ENCODE data around the gene TAGAP.

DNA sequence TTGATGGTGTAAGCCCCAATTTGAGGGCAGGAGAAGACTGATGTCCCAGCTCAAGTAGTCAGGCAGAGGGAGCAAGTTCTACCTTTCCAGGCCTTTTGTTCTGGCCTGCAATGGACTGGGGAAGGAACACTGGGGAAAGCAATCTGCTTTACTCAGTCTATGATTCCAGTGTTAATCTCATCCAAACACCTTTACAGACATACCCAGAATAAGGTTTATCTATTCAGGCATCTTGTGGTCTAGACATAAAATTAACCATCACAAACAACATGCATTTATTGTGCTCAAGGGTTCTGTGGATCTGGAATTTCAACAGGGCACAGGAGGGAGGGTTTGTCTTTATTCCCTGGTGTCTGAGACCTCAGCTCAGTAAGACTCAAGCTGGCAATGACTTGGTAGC is 30.4 kb downstream of the TAGAP start:
- TF ChIP-seq, protein P1, sequence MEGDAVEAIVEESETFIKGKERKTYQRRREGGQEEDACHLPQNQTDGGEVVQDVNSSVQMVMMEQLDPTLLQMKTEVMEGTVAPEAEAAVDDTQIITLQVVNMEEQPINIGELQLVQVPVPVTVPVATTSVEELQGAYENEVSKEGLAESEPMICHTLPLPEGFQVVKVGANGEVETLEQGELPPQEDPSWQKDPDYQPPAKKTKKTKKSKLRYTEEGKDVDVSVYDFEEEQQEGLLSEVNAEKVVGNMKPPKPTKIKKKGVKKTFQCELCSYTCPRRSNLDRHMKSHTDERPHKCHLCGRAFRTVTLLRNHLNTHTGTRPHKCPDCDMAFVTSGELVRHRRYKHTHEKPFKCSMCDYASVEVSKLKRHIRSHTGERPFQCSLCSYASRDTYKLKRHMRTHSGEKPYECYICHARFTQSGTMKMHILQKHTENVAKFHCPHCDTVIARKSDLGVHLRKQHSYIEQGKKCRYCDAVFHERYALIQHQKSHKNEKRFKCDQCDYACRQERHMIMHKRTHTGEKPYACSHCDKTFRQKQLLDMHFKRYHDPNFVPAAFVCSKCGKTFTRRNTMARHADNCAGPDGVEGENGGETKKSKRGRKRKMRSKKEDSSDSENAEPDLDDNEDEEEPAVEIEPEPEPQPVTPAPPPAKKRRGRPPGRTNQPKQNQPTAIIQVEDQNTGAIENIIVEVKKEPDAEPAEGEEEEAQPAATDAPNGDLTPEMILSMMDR (IDR thresholded peaks at IDR 0.05 in 2 of 3, conservative IDR thresholded peaks at IDR 0.05 in 1 of 3; ENCODE audit: insufficient read depth in 2 of 3, low read depth in 1 of 3, low read length in 3 of 3) = no peak
- TF ChIP-seq, protein P2, sequence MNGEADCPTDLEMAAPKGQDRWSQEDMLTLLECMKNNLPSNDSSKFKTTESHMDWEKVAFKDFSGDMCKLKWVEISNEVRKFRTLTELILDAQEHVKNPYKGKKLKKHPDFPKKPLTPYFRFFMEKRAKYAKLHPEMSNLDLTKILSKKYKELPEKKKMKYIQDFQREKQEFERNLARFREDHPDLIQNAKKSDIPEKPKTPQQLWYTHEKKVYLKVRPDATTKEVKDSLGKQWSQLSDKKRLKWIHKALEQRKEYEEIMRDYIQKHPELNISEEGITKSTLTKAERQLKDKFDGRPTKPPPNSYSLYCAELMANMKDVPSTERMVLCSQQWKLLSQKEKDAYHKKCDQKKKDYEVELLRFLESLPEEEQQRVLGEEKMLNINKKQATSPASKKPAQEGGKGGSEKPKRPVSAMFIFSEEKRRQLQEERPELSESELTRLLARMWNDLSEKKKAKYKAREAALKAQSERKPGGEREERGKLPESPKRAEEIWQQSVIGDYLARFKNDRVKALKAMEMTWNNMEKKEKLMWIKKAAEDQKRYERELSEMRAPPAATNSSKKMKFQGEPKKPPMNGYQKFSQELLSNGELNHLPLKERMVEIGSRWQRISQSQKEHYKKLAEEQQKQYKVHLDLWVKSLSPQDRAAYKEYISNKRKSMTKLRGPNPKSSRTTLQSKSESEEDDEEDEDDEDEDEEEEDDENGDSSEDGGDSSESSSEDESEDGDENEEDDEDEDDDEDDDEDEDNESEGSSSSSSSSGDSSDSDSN (IDR thresholded peaks at IDR 0.05; ENCODE audit: borderline replicate concordance in 1 of 2, low read depth in 2 of 2, low read length in 2 of 2) = no peak
- TF ChIP-seq ZSCAN29 (IDR thresholded peaks at IDR 0.05) (no peak), HNRNPL (IDR thresholded peaks at IDR 0.05; ENCODE audit: low read depth, low read length) (no peak), SRSF1 (IDR thresholded peaks at IDR 0.05; ENCODE audit: low read depth, low read length) (no peak), HMG20B (CRISPR knock-in tag; IDR thresholded peaks at IDR 0.05) (no peak), SRSF7 (optimal IDR thresholded peaks at IDR 0.05; ENCODE audit: low read depth, low read length) (no peak), LEF1 (IDR thresholded peaks at IDR 0.05) (no peak), ZNF311 (CRISPR knock-in tag; IDR thresholded peaks at IDR 0.05) (no peak), POLR2G (IDR thresholded peaks at IDR 0.05; ENCODE audit: low read depth, low read length) (no peak), CAMTA2 (CRISPR knock-in tag; conservative IDR thresholded peaks at IDR 0.05) (no peak), PHF21A (IDR thresholded peaks at IDR 0.05; ENCODE audit: borderline replicate concordance, low read depth) (no peak), KAT7 (CRISPR knock-in tag; IDR thresholded peaks at IDR 0.05; ENCODE audit: borderline replicate concordance) (no peak)
- TF ChIP-seq, protein P3, sequence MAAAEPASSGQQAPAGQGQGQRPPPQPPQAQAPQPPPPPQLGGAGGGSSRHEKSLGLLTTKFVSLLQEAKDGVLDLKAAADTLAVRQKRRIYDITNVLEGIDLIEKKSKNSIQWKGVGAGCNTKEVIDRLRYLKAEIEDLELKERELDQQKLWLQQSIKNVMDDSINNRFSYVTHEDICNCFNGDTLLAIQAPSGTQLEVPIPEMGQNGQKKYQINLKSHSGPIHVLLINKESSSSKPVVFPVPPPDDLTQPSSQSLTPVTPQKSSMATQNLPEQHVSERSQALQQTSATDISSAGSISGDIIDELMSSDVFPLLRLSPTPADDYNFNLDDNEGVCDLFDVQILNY (CRISPR knock-in tag; IDR thresholded peaks at IDR 0.05) = no peak
